ENCODE data around the gene EHBP1. TPM values are rescaled to one million over a fixed set of nuclear protein-coding genes. Genes with fewer than 3 reads are reported as not detected.

The EHBP1 gene
- total and polyA plus RNA-seq, 2 donors (not counting 3 experiments of a cell fraction or from before 2014, with no cell fraction given), result 8.4 to 34.8 TPM

- no peak overlapping the region for H3K27ac ChIP-seq (ENCODE audit: insufficient read depth, low read depth, low read length)
- no TSS peak for BruUV-seq (replicated peaks)
- no peak for TF ChIP-seq JUN (IDR thresholded peaks at IDR 0.05; ENCODE audit: borderline replicate concordance, insufficient read depth, insufficient read length, low read depth)
- TF ChIP-seq MYC (IDR thresholded peaks at IDR 0.05; ENCODE audit: low read depth, low read length), result no peak
- no peak for TF ChIP-seq FOS (IDR thresholded peaks at IDR 0.05; ENCODE audit: borderline replicate concordance, insufficient read depth, low read length)
- no peak for TF ChIP-seq GATA2 (IDR thresholded peaks at IDR 0.05; ENCODE audit: insufficient read depth, insufficient read length, low read depth, low read length)
- TF ChIP-seq, protein P1, sequence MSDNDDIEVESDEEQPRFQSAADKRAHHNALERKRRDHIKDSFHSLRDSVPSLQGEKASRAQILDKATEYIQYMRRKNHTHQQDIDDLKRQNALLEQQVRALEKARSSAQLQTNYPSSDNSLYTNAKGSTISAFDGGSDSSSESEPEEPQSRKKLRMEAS (IDR thresholded peaks at IDR 0.05; ENCODE audit: insufficient read depth, insufficient read length), result no peak
- TF ChIP-seq EZH2 (IDR thresholded peaks at IDR 0.05; ENCODE audit: borderline replicate concordance, low read depth, low read length, severe bottlenecking), result no peak
- no peak for TF ChIP-seq POLR2AphosphoS5 (IDR thresholded peaks at IDR 0.05; ENCODE audit: insufficient read depth, low read depth, low read length)
- TF ChIP-seq, protein P2, sequence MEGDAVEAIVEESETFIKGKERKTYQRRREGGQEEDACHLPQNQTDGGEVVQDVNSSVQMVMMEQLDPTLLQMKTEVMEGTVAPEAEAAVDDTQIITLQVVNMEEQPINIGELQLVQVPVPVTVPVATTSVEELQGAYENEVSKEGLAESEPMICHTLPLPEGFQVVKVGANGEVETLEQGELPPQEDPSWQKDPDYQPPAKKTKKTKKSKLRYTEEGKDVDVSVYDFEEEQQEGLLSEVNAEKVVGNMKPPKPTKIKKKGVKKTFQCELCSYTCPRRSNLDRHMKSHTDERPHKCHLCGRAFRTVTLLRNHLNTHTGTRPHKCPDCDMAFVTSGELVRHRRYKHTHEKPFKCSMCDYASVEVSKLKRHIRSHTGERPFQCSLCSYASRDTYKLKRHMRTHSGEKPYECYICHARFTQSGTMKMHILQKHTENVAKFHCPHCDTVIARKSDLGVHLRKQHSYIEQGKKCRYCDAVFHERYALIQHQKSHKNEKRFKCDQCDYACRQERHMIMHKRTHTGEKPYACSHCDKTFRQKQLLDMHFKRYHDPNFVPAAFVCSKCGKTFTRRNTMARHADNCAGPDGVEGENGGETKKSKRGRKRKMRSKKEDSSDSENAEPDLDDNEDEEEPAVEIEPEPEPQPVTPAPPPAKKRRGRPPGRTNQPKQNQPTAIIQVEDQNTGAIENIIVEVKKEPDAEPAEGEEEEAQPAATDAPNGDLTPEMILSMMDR (IDR thresholded peaks at IDR 0.05; ENCODE audit: extremely low read depth in 1 of 2, insufficient read depth in 1 of 2, low read depth in 1 of 2, low read length in 2 of 2), result no peak
- no peak for TF ChIP-seq POLR2A (IDR thresholded peaks at IDR 0.05; ENCODE audit: low read depth, low read length)
- H2AFZ ChIP-seq (ENCODE audit: low read depth, low read length), result no peak overlapping the region
- no peak overlapping the region for H3K9ac ChIP-seq (replicated peaks; ENCODE audit: extremely low read depth, insufficient read depth, low read length)
- POLR2A ChIA-PET, result no interaction called here
- no peaks in the 10 kb centered on the region for H3K27me3 ChIP-seq (ENCODE audit: control insufficient read depth in 2 of 2, insufficient read depth in 2 of 2, low read length in 2 of 2)
- dilution Hi-C loops (cut with MboI; ENCODE audit: extremely low pct_ligation_motif_present, low sequenced_read_pairs) (no loop called here), intact Hi-C loops (cut with micrococcal nuclease) (no loop called here)
- H3K79me2 ChIP-seq (ENCODE audit: control insufficient read depth, insufficient read depth, low read length), result no peaks in the 10 kb centered on the region
- CTCF ChIA-PET, result interaction anchor here (0.9 to 1.2 kb wide), 2 partner anchors 10 to 328 kb away, joined by 3 to 6 read pairs; no protein-coding TSS in a partner anchor
- H3K36me3 ChIP-seq (ENCODE audit: control insufficient read depth in 2 of 2, extremely low read depth in 1 of 2, insufficient read depth in 2 of 2, low read length in 2 of 2), result no peaks in the 10 kb centered on the region
- no peak overlapping the region for H3K4me2 ChIP-seq (ENCODE audit: insufficient read depth, low read length)
- H3K4me1 ChIP-seq (ENCODE audit: control insufficient read depth, extremely low read depth, insufficient read depth, low read length), result peaks cover 4% of the 10 kb centered on the region
- H4K20me1 ChIP-seq (replicated peaks; ENCODE audit: control insufficient read depth, extremely low read depth, insufficient read depth, low read length), result no peaks in the 10 kb centered on the region
- FAIRE-seq (no peak), DNase-seq (ENCODE audit: low read depth, low spot score) (no peak)
- H3K4me3 ChIP-seq (replicated peaks in 1 of 3; ENCODE audit: insufficient read depth in 1 of 3, low read depth in 1 of 3, low read length in 3 of 3), result no peak overlapping the region
- H3K9me1 ChIP-seq (replicated peaks; ENCODE audit: control insufficient read depth, extremely low read depth, insufficient read depth, low read length), result no peaks in the 10 kb centered on the region
- no peaks in the 10 kb centered on the region for H3K9me3 ChIP-seq (replicated peaks; ENCODE audit: control insufficient read depth, insufficient read depth, low read length)
These were observed 78.8 kb downstream of the EHBP1 start for GRCh38 chr2:62784341-62784740.
